NK-92 (cell line): ENCODE data around the gene ZNF853.
"Not testable (repeated sequence)": the region's sequence is repeated elsewhere in the genome, so short reads cannot be mapped to it uniquely, and the experiment has no call there.

ENCODE experiments used
- DNase-seq: peaks from one replicate; lab custom pipeline; 2025; ENCODE audit not compliant: unreplicated experiment; lab: John Stamatoyannopoulos, UW

Gene ZNF853

DNA sequence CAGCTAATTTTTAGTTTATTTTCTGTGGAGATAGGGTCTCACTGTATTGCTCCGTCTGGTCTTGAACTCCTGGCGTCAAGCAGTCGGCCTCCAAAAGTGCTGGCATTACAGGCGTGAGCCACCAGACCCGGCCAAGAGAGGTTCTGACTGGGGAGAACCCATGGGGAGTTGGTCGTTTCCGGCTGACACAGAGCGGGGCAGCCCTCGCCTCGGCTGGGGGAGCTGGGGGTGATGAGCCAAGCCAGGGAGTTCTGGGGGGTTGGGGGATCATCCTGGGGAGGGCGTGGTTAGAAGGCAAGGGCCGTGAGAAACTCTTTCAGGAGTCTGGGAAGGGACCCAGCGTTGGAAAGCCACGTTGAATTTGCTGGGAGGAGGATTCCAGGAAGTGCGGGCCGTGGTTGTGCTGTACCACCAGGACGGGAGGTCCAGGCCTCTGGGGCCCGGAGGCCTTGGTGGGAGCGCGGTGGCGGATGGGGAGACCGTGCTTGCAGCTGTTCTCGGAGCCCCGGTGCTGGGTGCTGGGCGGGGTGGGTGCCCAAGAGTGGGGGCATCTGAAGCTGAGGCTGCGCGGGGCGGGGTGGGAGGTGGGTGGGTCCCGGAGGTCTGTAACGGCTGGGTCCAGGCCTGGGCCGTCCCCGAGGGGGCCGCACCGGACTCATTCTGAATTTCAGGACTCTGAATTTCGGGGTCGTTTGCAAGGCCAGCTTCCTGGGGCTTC lies 8.4 kb upstream of the ZNF853 start:
- no peak for DNase-seq

GRCh38 chr7:6607651-6608051 lies 7.8 kb upstream of the ZNF853 start:
- DNase-seq = no peak

- no peak for DNase-seq
Measured at GRCh38 chr7:6608081-6608480, 7.3 kb upstream of the ZNF853 start.

GRCh38 chr7:6608794-6609193 lies 6.6 kb upstream of the ZNF853 start:
- no peak for DNase-seq

DNA sequence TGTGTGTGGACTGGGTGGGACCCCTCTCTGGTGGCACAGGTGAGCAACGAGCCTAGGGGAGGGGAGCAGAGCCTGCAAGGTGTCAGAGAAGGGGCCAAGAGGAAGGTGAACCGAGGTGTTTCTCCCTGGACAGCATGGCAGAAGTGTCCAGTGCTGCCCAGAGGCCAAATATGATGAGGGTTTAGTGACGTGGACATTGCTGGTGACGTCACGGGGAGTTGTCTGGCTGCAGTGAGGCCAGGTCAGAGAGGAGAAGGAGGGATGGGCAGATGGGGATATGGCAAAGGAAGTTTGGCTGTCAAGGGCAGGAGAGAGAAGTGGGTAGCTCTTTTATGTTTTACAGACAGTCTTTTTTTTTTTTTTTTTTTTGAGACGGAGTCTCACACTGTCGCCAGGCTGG lies 2.6 kb upstream of the ZNF853 start:
- DNase-seq = no peak

GRCh38 chr7:6613706-6614105 lies 1.7 kb upstream of the ZNF853 start:
- DNase-seq = no peak

DNA sequence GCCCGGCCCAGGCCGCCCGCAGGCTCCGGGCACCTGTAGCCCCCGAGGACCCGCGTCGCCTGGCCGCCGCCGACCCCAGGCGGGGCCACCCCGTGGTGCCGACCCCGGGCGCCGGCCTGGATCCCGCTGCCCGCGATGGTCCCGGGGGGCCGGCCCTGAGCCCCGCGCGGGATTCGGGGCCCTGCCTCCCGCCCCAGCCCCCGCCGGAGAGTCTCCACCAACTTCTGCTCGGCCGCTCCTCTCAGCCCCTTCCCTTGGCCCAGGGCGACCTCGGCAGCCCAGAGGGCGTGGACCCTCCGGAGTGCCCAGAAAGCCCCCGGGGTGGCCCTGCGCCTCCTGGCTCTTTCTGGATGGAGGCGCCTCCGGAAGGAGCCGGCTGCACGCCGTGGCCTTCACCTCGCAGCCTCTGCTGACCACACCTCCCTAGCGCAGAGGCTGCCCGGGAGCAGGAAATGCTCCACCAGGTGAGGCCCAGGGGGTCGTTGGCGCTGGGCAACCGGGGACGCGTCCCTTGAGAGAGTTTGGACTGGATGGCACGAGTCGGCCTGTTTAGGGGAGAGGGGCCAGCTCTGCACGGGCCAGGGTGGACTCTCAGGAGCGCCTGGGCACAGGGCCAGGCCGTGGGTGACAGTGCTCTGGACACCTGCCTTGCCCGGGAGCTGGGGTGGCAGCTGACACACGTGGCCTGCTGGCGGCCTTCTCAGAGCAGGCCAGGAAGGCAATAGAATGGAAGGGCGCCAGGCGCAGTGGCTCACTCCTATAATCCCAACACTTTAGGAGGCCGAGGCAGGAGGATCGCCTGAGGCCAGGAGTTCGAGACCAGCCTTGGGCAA lies 529 bp downstream of the ZNF853 start:
- DNase-seq = no peak

DNA sequence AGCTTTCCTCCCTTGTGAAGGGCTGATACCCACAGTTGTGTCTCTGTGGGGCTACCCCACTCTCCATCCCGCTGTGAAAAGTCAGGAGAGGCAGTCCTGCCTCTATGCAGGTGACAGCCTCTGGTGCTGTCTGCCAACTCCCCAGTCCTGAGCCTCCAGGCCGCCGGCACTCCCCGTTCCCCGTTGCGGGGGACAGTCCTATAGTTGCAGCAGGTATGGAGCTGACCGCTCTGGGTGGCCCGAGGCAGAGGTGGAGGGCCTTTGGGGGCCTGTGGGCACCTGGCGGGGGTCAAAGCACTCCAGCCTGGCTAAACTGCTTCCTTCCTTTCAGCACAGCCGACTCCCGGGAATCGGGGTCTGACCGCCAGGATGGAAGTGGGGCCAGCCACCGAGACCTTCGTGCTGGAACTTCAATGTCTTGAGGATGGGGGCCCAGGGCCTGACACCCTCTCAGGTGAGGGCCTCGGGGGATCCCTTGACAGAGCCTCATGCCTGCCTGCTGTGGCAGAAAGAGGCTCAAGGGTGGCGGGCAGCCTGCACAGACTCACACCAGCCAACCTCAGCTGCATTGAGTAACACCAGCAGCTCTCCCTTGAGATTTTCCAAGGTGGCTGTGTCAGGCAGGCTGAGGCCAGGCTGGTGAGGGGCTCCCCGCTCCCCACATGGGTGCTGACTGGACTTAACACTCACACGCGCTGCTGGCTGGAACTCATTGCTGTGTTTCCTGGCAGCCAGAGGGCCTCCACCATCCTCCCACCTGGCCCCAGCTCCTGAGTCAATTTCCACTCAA lies 1.6 kb downstream of the ZNF853 start:
- DNase-seq = no peak

GRCh38 chr7:6618621-6619020 lies 3.2 kb downstream of the ZNF853 start:
- DNase-seq = no peak

- no peak for DNase-seq
Measured at GRCh38 chr7:6619961-6620360, 4.6 kb downstream of the ZNF853 start.

DNA sequence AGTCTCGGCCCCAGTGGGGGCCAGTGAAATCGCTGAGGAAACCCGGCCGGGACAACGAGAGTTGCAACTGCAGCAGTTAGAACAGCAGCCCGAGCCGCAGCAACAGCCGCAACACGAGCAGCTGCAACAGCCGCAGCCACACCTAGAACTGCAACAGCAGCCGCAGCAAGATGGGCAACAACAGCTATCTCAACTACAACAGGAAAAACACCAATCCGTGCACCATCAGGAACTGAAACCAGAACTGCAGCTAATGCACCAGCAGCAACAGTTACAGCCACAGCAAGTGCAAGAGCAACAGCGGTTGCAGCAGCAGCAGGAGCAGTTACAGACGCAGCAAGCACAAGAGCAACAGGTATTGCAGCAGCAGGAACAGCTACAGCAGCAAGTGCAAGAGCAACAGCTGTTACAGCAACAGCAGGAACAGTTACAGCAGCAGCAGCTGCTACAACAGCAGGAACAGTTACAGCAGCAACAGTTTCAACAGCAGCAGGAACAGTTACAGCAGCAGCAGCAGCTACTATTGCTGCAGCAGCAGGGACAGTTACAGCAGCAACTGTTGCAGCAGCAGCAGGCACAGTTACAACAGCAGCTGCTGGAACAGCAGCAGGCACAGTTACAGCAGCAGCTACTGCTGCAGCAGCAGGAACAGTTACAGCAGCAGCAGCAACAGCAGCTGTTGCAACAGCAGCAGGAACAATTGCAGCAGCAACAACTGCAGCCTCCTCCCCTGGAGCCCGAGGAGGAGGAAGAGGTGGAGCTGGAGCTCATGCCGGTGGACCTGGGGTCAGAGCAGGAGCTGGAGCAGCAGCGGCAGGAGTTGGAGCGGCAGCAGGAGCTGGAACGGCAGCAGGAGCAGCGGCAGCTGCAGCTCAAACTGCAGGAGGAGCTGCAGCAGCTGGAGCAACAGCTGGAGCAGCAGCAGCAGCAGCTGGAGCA lies 6.1 kb downstream of the ZNF853 start:
- no peak for DNase-seq

DNA sequence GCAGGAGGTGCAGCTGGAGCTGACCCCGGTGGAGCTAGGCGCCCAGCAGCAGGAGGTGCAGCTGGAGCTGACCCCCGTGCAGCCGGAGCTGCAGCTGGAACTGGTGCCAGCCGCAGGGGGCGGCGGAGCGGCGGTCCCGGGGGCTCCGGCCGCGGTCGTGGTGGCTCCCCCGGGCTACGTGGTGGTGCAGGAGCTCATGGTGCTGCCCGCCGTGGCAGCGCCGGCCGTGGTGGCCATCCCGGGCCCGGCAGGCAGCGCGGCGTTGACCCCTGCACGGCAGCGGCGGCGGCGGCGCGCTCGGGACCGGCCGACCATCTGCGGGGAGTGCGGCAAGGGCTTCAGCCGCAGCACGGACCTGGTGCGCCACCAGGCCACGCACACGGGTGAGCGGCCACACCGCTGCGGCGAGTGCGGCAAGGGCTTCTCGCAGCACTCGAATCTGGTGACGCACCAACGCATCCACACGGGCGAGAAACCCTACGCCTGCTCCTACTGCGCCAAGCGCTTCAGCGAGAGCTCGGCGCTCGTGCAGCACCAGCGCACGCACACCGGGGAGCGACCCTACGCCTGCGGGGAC lies 6.8 kb downstream of the ZNF853 start:
- no peak for DNase-seq

- no peak for DNase-seq
Measured at GRCh38 chr7:6623589-6624245, 8.3 kb downstream of the ZNF853 start.

GRCh38 chr7:6624246-6624611 lies 8.8 kb downstream of the ZNF853 start:
- DNase-seq = no peak

GRCh38 chr7:6628045-6628444 lies 12.6 kb downstream of the ZNF853 start:
- no peak for DNase-seq

DNA sequence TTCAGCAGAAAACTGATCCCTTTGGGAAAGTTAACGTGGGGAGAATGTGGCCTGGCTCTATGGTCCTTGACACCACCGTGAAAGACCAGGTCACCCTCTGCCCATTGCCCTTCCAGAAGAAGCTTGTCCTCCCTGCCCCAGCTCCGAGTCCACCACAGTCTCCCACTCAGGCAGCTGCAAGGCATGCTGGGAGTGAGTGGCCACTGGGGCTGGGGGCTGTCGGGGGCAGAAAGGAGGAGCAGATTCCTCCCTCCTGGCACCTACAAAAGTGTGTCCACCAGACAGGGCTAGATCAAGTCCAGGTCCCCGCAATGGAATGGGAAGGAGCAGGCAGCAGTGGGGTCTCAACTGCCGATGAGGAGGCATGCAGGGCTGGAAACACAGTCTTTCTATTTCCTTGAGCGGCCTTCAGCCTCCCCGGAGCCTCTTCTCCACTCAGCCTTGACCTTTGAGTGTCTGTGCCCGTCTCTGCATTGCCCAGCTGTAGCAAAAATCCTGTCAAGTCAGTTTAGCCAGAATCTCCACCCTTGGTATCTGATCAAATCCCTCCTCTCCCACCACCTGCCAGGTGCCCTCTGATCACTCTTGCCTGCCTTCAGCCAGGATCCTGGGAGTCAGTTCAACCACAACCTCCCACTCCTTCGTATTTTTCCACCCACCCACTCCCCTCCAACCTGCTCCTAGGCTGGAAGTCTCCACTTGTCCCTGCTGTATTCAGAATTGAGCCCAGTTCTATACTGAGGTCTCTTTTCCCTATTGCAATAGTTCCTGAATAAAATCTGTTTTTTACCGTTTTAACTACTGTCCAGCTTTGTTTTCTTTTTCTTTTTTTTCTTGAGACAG lies 14.8 kb downstream of the ZNF853 start:
- DNase-seq = no peak

DNA sequence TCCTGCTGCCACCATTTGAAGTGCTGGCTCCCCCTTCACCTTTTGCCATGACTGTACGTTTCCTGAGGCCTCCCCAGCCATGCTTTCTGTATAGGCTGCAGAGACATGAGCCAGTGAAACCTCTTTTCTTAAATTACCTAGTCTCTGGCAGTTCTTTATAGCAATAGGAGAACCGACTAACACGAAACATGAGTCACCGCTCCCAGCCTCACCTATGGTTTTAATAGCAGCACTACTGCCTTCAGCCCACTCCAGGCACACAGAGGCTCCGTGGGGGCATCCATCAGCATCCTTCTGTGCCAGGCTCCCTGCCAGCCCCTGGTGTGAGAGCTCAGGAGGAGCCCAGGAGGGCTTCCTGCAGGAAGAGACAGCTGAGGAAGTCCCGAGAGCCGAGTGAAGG lies 16.2 kb downstream of the ZNF853 start:
- DNase-seq = no peak

DNA sequence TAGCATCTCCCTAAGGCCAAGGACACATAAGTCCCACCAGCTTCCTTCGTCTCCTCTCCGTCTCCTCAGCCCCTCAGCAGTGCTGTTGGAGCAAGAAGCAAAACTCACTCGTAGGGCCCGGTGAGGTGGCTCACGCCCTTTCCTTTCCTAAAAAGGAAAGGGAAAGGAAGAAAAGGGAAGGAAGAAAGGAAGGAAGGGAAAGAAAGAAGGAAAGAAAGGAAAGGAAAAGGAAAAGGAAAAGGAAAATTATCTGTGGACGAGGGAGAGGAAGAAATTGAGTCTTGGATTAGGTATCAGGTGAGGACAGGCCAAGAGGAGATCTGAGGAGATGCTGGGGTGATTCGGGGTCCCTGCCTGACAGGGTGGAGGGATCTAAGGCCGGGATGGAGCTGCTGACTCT lies 18.6 kb downstream of the ZNF853 start:
- no peak for DNase-seq

- not testable (repeated sequence) for DNase-seq
Measured at GRCh38 chr7:6634971-6635370, 19.6 kb downstream of the ZNF853 start.
